Left colon (tissue), 2 donors: ENCODE results near the gene TMEM59L. TPM values are rescaled to one million over a fixed set of nuclear protein-coding genes. Genes with fewer than 3 reads are reported as not detected.
A peak's percentile ranks its signal among the peaks of the same experiment; 100 is the strongest.

Experiments used
- ATAC-seq: fragments of 200-7000 bp; cut with Tn5 transposase; one replicate; pipeline ENCODE4 v1.9.1; 2020; ENCODE audit warnings: mild to moderate bottlenecking, moderate library complexity
- DNase-seq, 2 donors: peaks; one replicate each; pipeline ENCODE4 v3.0.0-alpha.2; 2020
- intact Hi-C, 2 donors: fragments of 100-400 bp; cut with DNase I in 1 of 2; cut with micrococcal nuclease in 1 of 2; formaldehyde crosslinking; loops; one replicate each; pipeline versions ENCODE4 v1.11.2 to v1.14.0; 2022; cut with DNase I, micrococcal nuclease
- total RNA-seq, 2 donors: library from RNA; stranded (reverse); fragmentation: NEBNext Ultra II Directional; extraction: Animal tissue kit (Norgen Biotek cat#: 25700); gene quantifications; one replicate each; pipeline ENCODE4 v1.2.1, GENCODE V29; 2021
- donor health status: DM: no; HTN: no; CAD: no.
- donor health status: DM: yes; HTN: yes; CAD: no.

TMEM59L gene
- total RNA-seq, 2 donors from 2014 or later, result 0.40 to 1.1 TPM

DNA sequence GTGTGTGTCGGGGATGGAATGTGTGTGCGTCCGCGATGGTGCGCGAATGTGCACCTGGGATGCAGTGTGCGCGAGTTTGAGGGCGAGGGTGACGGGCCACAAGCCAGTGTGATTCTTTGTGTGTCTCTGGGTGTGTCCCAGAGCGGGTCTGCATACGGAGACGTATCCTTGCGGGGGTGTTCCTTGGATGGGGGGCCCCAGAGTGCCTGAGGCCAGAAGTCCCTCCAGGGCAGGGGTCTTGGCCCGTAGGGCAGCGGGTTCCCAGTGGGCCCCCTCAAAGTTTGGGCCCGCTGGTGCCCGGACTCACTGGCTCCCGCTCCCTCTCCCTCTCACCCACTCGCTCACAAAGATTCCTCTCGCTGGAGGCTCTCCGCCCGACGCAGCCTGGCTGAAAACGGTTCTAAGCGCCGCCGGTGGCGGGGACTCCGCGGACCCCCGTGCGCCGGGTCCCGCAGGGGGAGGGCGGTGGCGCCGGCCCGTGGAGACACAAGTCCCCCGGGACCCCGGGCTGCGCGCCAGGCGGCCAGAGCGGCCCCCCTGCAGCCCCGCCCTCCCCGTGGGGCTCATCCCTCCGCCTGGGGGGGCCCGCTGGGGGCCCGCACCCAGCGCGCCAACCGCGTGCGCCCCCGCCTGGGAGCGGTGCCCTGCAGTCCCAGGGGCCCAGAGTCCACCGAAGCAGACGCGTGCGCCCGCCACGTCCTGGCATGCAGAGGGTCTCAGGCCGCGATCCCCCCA lies 7.0 kb upstream of the TMEM59L start:
- ATAC-seq, result no peak
- intact Hi-C loops, result no loop called here
- DNase-seq, result no peak

DNA sequence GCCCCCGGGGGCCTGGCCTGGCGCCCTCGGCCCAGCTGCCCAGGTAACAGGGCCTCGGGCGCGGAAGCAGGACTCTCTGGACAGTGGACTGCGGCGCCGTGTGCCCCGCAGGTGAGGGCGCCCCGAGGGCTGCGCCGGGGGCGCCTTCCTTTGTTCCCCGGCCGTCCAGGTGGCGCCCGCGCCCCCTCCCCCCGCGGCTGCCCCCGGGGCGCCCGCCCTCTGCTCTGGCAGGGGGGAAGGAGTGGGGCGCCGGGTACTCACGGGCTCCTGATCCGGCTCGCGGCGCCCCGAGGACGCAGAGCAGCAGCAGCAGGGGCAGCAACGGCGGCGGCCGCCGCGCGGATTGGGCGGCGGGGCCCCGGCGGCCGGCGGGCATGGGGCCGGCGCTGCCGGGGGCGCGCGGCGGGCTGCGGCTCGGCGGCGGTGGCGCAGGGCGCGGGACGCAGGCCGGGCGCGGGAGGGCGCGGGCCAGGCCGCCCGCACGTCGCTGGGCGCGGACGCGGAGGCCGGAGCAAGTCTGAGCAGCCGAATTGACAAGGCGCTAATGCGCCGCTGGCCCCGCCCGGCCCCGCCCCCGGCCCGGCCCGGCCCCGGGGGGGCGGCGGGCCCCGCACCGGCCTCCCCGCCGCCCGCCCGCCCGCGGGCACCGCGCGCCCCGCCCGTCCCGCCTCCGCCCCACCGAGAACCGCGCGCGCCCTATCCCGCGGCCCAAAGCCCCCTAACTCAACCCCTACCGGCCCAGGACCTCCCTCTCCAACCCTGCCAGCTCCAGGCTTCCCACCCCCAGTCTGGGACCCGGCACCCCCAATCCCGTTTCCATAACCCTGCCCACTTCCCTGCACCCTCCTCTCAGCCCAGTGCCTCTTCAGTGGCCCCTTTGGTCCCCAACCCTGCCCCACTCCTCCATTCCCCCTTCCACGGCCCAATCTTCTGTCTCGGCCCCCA lies 6.1 kb upstream of the TMEM59L start, which contains the start of gene CRLF1:
Gene CRLF1, minus strand, starts transcription at position 519 of the 945 bp plus-strand sequence. Its CDS starts 143 bp downstream, at position 376.
- ATAC-seq (peak; percentile 16), DNase-seq (no peak)
- intact Hi-C loops, result no loop called here

DNA sequence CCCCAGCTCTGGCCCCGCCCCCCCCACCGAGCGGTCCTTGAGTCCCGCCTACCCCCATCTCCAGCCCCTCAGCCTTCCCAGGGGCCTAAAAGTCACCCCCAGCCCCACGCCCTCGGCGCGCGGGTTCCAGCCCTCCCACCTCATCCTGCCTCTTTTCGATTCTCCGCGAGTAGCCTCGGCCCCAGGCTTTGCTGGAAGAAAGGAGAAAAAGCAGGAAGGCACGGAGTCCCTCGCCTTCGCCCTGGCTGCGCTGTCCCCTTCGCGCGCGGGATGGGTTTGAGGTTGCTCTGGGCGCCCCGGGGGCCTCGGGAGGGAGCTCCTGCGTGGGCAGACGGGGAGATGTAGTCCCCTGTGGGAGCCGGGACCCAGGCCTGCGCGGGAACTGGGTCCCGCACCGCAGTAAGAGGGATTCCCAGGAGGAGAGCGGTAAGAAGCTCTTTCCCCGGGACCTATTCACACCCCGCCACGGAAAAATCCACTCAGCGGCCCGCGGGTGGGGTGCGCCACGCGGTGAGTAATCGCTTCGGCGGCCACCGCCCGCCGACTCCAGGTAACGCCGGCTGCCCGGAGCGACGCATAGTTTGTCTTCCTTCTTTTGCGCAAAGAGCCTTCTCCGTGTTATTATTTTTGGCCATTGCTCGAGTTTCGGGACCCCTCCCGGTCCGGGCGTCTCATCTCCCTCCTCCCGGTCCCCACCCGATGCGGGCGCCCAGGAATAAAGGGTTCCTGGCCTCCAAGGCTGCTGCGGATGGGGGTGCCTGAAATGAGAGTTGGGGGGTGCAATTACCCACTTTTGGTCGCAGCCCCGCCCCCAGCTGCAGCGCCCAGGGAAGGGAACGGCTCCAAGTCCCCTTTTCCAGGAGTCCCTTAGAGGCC lies 5.2 kb upstream of the TMEM59L start:
- intact Hi-C loops, result no loop called here

DNA sequence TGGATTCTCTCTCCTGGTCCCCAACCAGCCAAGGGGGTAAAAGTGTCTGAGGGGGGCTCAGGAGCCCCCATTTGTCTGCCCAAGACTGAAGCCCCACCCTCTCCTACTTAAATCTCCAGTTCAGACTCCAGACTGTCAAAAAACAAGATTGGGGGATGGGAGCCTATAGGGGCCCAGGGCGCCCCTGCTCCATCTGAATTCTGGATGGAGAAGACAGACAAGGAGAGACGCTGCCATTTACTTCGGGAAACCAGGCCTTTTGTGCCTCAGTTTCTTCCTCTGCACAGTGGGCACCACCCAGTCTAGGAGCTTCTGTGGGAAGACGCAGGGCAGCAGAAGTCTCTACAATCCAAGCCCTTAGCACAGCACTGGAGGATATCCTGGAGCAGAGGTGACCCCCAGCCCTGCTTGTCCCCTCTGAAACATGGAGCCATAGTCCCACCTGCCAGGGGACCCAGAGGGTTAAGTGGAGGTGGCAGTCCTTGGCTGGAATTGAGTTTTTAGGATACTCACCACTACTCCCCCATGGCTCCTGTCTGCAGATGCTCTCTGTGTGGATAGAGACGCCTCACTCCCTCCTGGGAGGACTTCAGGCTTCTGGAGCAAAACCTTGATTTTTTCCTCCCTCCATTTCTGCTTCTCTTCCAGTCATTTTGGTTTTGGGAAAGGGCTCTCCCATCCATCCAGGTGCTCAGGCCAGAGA lies 4.4 kb upstream of the TMEM59L start:
- DNase-seq (no peak), ATAC-seq (no peak)
- intact Hi-C loops, result no loop called here

More for the DNA sequence above, 5.2 kb upstream of the TMEM59L start:
- DNase-seq (no peak), ATAC-seq (no peak)

DNA sequence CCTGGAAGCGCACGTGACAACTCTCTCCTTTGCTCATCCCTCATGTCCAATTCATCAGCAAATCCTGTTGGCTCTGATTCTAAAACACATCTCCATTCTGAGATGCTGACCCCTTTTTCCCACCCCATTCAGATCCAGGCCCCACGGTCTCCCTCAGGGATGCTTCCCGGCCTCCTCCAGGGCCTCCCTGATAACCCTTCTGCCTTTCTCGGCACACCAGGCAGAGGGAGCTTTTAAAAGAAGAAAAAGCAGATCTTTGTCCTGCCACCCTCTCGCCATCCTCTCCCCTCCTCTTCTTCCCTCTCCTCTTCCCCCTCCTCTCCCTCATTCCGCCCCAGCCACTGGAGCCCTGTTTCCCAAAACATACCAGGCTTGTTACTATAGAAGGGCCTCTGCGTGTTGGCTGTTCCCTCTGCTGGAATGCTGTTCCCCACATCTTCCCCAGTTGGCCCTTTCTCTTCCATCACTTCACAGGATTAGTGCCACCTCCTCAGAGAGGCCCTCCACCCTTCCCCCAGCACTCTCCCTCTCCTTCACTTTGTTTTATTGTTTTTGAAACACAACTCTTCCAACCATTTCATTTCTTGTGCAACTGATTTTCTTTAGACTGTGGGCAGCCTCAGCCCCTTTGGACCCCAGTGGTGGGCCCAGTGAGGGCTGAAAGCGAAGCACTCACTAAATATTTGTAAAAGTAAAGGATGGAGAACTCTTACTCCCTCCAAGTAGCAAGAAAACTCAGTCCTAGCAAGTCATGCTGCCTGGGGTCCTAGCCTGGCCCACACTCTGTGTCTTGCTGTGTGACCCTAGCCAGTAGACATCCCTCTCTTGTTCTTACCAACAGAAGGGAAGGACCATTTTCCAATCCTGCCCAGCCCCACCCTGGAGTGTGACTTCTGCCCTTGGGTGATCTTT lies 3.6 kb upstream of the TMEM59L start:
- ATAC-seq (no peak), DNase-seq (no peak)
- intact Hi-C loops, result no loop called here

DNA sequence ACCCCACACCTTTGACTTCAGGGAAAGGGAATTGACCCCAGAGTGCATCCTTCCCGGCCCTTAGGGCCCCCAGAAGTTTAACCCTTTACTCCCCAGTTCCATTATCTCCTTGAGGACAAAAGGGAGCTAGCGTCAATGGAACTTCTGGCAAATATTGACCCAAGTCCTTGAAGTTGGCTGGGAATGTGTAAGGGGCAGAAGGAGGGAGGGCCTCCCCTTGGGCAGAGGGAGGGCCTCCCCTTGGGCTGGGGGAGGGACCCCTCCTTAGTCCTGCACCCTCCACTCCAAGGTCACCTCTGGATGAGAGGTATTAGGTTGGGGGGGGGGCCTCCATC lies 3.0 kb upstream of the TMEM59L start:
- ATAC-seq (no peak), DNase-seq (no peak)
- intact Hi-C loops, result no loop called here

DNA sequence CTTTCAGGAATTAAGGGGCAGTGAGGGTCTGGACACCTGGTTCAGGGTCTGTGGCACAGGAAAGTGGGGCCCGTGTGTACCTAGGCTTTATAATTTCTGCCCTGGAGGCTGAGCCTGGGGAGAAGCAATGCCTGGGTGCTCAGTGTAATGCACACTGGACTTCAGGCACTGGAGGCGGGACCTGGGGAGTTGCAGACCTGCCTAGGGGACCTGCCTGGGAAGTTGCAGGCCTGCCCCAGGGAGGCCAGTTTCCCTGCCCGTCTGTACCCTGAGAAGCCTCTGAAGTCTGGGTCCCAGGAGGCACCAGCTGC lies 2.5 kb upstream of the TMEM59L start:
- intact Hi-C loops, result no loop called here
- DNase-seq (no peak), ATAC-seq (no peak)

DNA sequence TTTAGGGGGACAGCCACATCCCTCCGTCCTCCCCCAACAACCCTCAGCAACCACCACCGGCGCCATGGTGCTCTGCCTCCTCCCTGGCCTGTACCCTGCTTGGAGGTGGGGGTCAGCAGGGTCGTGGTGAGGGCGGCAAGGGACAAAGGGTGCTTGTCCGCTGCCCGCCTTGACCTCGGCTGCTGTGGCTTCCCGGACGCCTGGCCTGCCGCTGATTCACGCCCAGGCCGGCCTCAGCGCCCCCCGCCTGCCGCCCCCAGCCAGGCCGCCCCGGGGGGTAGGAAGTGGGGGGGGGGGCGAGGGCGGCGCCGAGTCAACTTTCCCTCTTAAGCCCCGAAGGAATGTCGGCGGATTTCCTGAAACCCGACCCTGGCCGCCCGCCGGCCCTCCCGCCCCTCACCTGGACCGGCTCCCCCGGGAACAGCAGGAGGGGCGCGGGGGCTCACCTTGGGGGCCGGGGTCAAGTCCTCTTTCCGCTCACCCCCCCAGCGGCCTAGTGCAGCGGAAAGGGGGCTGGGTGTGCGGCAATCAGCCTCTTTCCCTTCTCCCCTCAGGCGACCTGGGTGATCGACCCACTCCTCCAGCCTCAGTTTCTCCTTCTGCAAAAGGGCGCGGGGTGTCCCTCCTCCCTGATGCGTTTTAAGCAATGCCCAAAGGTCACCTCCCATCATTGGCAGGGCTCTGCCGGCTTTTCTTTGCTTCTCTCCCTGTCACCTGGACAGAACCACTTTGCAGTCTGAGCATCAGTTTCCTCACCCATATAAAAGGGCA lies 1.9 kb upstream of the TMEM59L start:
- intact Hi-C loops, result no loop called here
- DNase-seq (no peak), ATAC-seq (no peak)

DNA sequence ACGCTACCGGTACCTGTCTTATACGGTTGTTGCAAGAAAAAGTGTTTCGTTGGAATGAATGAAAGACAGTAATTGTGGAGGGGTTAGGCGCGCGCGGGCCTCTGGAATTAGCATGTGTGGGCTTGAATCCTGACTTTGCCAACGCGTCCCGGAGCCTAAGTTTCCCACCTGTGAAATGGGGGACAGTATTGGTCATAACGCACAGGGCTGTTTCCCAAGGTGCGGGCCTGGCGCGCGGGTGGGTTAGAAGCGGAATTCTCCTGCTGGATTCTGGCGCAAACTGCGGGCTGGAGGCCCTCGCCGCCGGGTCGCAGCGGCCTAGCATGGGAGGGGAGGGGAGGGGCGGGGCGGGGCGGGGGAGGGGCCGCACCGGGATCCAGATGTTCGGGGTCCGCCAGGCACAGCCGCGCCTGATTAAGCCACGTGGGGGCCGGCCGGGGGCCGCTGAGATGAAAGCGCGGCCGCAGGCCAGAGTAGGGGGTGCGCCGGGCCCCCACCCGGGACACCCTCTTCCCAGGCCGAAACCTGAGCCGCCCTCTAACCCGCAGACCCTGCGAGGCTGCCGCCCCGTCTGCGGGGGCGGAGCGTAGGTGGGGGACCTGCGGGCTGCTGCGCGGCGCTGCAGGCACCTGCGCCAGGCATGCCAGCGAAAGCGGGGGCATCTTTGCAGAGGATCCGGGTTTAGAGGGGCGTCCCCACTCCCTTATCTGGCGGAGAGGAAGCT lies 1.2 kb upstream of the TMEM59L start:
- intact Hi-C loops, result no loop called here
- no peak for ATAC-seq
- DNase-seq, result no peak

DNA sequence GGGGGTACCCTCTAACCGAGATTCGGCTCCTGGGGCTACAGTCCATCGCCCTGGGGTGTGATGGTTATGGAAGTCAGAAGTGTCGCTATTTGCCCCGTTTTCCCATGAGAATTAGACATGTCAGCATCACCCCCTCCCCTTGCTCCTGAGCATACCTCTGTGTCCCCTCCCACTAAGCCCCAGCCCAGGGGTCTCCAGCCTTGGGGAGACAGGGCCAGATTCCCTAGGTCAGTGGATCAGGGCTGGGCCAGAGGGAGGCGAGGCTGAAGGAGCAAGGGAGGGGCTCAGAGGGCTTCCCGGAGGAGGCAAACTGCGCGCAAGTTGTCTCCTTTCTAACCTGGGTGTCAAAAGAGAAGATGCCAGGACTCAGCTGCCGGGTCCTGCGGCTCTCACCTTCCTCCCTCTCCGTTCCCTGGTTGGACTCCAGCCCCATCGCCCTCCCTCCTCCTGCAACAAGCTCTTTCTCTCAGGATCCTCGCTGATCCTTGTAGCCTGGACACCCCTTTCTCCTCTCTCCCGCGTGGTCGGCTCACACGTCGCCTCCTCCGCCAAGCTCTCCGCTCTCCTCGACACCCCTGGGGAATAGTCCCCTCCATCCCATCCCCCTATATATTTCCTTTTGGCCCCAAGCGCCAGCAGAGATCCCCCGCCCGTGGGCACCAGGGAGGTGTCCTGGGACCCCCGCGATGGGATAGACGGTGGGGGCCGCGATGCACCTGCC lies 459 bp upstream of the TMEM59L start:
- DNase-seq (no peak), ATAC-seq (no peak)
- intact Hi-C loops, result no loop called here

DNA sequence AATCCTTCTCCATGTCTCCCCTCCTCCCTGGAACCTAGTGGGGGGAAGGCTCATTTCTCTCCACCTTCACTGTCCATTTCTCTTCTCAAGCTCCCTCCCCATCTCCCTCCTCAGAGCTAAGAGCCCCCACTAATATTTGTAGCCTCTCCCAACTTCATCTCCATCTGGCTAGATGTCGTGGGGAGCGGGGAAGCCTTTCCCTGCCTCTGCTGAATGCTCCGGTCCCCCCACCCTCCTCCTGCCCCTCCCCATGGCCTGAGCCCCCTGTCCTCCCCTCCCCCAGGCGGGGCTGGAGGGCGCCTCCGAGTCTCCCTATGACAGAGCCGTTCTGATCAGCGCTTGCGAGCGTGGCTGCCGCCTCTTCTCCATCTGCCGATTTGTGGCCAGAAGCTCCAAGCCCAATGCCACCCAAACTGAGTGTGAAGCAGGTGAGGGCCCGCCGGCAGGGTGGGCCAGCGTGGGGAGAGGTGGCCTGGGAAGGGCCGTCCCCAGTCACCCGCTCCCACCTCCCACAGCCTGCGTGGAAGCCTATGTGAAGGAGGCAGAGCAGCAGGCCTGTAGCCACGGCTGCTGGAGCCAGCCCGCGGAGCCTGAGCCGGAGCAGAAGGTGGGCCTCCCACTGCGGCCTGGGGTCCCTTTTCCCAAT lies 1.0 kb downstream of the TMEM59L start:
- intact Hi-C loops, result no loop called here

DNA sequence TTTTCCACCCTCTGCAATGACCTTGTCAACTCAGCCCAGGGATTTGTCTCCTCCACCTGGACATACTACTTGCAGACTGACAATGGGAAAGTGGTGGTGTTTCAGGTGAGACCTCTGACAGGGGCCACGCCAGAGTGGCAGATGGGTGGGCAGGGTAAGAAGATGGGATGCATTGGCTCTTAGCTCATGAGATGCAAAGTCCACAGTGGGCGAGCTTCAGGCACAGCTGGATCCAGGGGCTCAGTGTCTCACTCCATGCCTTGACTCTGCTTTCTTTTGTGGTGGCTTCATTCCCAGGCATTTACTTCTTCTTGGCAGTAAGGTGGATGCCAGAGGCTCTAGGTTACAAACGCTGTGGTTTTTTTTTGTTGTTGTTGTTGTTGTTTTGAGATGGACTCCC lies 3.4 kb downstream of the TMEM59L start:
- ATAC-seq, result no peak
- intact Hi-C loops, result no loop called here

More for the DNA sequence above, 1.0 kb downstream of the TMEM59L start:
- DNase-seq, result no peak
- ATAC-seq, result no peak

DNA sequence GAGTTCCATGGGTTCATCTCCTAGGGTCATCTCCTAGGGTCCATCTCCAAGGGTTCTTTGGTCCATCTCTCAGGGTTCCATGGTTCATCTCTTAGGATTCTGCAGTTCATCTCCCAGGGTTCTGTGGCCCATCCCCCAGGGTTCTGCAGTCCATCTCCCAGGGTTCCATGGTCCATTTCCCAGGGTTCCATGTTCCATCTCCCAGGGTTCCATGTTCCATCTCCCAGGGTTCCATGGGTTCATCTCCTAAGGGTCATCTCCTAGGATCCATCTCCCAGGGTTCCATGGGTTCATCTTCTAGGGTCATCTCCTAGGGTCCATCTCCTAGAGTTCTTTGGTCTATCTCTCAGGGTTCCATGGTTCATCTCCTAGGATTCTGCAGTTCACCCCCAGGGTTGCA lies 4.9 kb downstream of the TMEM59L start:
- ATAC-seq, result no peak
- intact Hi-C loops, result no loop called here
- no peak for DNase-seq

More for the DNA sequence above, 3.4 kb downstream of the TMEM59L start:
- no peak for DNase-seq

DNA sequence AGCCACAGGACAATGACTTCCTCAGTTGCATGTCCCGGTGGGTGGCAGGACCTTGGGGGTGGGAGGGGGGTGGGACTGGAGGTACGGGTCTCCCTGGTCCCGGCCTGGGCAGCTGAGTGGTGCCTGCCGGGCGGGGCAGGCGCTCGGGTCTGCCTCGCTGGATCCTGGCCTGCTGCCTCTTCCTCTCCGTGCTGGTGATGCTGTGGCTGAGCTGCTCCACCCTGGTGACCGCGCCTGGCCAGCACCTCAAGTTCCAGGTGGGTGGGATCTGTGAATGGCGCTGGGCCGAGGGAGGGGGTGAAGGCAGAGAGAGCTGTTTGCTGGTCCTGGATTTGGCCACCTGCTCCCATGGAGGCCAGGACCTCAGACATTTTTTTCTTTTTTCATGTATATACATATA lies 5.6 kb downstream of the TMEM59L start:
- no peak for ATAC-seq
- intact Hi-C loops, result no loop called here
- DNase-seq, result no peak

DNA sequence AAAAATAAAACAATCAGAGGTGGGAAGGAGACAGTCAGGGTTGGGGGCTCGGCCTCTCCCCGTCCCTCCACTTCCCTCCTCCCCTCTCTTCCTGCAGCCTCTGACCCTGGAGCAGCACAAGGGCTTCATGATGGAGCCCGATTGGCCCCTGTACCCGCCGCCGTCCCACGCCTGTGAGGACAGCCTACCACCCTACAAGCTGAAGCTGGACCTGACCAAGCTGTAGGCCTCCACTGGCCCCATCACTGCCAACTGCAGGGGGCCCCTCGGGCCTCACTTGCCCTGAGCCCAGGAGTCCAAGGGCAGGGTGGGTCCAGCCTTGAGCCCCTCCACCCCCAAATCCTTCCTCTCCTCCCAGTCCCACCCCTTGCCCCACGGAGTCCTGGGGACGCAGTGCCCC lies 7.6 kb downstream of the TMEM59L start:
- DNase-seq (no peak), ATAC-seq (no peak)
- intact Hi-C loops, result no loop called here
